ENCODE measurements around the gene IL22RA1.

DNA sequence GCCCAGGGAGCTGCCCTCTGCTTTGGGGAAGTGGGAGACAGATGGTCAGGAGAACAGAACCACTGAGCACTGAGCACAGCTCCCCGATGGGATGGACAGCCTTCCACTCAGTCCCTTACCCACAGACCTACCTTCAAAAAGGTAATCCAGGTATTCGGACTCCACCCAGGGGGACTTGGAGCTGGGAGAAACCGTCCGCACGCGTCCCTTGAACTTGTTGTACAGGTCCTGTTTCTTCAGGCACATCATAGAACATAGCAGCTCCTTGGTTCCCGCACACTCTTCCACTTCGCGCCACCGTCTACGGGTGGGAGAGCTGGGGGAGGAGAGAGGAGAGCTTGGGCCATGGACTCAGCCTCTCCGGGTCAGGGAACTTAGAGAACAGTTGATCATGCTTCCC, 26.3 kb upstream of the IL22RA1 start:
- TF ChIP-seq POLR2A (IDR thresholded peaks at IDR 0.05) (no peak), EP300 (IDR thresholded peaks at IDR 0.05) (no peak)
- TF ChIP-seq, protein P1, sequence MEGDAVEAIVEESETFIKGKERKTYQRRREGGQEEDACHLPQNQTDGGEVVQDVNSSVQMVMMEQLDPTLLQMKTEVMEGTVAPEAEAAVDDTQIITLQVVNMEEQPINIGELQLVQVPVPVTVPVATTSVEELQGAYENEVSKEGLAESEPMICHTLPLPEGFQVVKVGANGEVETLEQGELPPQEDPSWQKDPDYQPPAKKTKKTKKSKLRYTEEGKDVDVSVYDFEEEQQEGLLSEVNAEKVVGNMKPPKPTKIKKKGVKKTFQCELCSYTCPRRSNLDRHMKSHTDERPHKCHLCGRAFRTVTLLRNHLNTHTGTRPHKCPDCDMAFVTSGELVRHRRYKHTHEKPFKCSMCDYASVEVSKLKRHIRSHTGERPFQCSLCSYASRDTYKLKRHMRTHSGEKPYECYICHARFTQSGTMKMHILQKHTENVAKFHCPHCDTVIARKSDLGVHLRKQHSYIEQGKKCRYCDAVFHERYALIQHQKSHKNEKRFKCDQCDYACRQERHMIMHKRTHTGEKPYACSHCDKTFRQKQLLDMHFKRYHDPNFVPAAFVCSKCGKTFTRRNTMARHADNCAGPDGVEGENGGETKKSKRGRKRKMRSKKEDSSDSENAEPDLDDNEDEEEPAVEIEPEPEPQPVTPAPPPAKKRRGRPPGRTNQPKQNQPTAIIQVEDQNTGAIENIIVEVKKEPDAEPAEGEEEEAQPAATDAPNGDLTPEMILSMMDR (IDR thresholded peaks at IDR 0.05) = no peak
